ENCODE measurements around the gene ALAS1.

GRCh38 chr3:52228751-52229291, 30.9 kb downstream of the ALAS1 start:
- TF ChIP-seq EZH2 (IDR thresholded peaks at IDR 0.05; ENCODE audit: borderline replicate concordance, low read depth, low read length, poor library complexity, severe bottlenecking) (no peak), CTCF (conservative IDR thresholded peaks at IDR 0.05; ENCODE audit: low read depth, low read length) (no peak)

Measured in A673 (cell line).